Stimulated activated CD8-positive, alpha-beta memory T cell treated with anti-CD3 and anti-CD28 coated beads, Interleukin-7, amount 100 ng/mL, for 4 hours (primary cell): Measurements from ENCODE around the gene HOXA2.

Experiments used
- DNase-seq, 2 donors: peaks; one replicate each; pipeline ENCODE4 v3.0.0-alpha.2; 2020; ENCODE audit warnings: low read depth in 2 of 2

The HOXA2 gene

DNA sequence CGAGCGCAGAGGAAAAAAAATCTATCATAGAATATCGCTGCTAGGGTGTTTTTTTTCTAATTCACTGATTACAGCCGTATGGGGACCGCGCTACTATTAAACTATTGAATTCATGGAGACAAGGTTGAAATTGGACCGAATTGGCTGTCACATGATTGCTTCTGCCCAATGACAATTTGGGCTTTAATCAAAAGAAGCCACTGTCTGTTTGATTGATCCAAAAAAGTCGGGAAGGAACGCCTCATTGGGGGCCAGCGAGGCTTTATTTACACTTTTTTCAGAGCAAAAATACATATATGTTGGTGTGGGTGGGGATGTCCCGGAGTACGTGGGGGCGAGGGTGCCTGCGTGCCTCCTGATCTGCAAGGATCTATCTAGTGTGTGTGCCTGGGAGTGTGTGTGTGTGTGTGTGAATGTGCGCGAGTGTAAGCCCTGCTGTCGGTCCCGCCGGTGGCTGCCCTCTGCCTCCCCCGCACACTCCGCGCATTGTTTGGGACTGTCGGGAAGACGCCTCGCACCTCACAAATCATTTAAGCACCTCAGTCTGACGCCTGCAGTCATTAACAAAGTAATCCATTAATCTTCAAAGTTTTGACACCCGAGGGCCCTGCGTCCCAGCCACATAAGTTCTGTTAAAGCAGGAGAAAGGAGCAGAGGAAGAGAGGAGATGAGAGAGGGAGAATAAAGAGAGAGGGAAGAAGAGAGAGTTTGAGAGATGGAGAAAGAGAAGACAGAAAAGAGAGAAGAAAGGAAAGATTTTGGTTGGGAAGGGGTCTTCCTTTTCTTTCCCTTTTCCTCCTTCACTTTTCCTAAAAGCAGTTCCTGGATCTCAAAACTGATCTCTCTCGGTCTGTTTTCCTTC lies at the start of gene HOXA2:
Gene HOXA2 (minus strand): TSS at position 103 of the 862 bp plus-strand sequence. CDS start 183 bp downstream, outside the sequence.
- DNase-seq = no peak

DNA sequence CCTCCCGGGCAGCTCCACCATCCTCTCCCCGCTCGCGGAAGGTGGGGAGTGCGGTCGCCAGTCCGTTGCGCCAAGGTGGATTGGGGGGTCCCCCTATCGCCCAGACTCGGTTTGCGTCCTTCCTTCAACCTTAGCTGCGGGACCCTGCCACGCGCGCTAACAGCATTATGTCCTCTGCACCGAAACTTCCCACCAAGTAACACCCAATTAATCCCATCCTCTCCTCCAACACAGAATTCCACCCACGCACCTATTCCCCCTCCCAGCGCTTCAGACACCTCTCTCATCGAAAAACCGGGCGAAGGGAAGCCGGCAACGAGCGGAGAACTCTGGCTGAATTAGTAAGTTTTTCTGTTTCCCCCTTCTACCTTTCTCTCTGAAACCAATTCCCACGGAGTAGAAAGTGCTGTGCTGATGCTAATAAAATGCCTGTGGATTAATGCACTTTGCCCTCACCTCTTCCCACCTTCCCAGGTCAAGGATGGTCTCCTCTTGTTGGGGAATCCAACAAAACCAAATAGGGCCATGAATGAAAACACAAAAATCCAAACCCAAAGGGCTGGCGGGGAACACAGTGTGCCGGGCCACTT lies 49.0 kb upstream of the HOXA2 start:
- no peak for DNase-seq

DNA sequence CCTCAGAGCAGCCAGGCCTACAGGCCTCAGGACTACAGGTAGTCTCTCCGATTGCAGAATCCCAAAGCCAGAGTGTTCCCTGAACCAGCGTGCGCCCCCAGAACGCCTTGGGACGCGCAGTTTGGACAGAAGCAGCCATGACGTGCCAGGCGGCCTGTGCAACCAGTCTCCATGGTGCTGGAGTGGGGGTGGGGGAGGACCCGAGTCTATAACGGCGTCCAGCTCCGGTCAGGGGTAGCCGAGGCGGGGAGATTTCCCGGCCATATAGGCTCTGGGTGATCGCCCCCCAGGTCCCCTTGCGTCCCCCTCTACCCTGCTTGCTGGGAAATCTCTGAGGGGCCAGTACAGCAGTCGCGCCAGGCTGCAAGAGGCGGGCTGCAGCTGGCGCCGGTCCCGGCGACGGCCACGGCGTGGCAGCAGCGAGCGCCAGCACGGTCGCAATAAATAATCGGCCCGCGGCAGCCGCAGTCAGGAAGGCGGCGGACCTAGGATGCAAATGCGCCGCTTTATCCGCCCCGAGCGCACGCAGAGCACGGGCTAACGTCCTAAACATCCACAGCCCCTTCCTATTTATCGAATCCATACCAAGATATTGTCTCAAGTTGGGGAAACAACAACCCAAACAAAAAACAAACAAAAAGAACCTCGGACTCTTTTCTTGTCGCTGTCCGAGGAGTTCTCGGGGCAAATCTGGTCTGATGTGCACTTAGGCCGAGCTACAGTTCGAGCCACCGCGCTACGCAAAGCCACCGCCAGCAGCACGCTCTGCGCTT lies 48.3 kb upstream of the HOXA2 start:
- peak; percentile 21 to 42 for DNase-seq

DNA sequence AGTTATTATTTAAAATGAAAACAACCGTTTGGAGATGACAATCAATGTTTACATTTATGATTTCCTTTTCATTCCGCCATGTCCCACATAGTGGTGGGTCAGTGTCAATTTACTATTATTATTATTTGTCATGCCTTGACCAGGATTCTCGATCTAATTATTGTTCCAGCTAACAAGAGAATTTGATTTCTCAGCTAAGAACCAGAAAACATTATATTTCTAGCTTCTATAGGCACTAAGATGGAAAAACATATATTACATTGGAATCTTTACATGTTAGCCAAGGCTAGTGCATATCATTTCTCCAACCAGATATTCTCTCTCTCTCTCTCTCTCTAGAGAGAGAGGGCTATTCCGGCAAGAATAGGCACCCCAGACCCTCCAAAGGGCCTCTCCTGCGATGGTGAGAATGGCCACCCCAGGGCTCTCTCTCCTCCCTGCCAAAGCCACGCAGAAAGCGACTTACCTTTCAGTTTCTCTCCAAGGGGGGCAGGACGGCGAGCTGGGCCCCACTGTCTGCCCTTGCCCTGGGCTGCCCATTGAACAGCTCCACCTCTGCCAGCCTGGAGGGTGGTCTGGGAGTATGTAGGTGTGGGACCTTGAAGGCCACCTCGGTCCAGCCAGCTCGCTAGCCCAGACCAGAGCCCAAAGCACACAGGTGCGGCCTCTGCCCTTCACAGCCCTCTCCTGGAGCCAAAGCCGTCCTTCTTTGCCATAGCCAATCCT lies 47.5 kb upstream of the HOXA2 start:
- no peak for DNase-seq

DNA sequence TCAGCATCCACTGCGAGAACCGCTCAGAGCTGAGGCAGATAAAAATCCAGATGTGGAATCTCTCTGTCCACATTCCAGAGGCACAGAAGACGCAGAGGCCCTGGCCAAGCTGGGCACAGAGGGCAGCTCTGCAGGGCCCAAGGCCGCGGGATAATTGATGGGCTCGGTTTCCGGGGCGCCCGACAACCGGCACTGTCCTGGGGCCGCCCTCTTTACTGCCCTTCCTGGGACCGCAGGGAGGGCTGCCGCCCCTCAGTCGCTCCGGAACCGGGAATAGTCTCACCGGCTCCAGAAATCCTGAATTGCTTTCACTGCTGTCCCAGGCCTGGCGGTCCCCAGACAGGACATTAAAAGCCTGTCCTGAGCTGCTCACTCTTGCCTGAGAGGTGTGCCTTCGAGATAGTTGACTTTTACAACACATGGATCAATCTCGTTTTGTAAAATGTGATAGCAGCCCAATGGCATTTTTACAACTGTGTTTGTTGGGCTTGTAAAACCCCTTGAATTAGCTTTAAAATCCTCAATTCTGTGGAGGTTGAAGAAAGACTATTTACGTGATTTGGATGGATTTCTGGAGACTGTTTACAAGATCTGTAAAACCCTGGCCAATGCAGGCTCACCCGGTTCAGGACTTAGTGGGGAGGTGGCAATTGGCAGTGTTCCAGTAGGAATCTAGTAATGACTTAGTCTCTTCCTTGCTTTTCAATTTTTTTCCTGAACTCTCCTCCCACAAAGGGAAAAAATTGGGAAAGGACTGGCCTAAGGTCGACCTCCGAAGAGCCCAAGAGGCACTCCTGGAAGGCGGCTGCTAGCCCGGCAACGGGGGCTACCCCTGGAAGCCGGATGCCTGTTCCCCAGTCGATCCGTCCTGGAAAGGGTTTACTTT lies 46.5 kb upstream of the HOXA2 start:
- DNase-seq = no peak

DNA sequence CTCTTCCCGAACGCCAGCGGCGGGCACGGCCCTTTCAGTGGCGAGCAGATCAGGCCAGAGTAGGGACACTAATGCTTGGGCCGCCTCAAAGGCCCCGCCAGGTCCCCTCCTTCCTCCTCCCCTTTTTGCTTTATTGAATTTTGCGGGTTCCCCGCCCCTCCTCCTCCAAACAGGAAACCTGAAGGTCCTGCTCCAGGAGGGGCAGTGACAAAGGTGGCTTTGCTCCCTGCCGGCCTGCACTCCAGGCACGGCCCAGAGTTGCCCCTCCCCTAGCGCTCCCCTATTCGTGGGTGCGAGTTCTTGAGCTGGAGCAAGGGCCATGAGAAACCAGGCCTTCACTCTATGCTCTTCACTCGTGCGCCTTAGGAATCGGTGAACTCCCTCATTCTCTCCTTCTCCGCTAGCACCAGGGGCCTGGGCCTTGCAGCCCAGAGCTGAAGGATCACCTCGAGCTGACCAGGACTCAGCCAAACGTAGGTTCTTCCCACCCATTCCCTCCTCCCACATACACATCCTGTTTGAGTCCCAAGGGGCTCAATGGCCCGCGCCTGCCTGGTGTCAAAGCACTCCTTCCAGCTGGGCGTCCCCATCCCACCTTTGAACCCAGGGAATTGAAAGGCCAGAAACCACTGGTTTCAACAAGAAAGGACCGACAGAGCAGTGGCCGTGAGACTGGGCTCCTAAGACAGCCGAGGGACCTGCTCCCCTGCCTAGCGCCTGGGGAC lies 45.7 kb upstream of the HOXA2 start:
- DNase-seq = no peak

DNA sequence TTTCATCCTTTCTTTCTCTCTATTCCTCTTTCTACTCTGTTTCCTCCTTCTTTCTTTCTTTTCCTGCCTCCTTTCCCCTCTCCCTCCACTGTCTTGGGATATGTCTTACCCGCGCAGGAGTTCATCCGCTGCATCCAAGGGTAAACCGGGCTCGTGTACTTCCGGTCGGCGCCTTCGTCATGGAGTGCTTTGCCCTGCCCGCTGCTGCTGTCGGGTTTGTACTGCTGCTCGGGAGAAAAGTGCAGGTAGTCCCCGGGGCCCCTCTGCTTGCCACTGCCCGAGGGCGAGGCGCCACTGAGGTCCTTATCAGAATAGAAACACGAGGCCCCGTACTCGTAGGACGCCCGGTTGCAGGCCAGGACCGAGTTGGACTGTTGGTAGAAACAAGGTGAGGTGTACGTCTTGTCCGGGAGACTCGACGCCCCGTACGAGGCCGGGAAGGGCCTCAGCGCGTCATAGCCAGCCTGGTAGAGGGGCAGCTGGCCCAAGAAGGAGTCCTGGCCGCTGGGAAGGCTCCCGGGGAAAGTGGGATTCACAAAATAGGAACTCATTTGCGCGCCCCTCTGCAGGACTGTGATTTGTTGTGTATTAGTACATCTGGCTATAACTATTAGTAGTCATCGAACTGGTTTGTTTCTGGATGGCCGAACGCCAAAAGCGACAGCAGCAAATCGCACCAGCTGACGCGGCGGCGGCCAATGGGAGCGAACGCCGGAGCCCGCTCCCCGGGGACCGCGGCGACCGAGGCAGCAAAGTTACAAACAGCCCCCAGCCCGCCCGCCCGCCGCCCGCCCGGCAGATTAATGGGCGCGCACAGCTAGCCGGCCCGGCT lies 44.9 kb upstream of the HOXA2 start, which contains the start of gene HOXA6:
Gene HOXA6 (minus strand): TSS at position 576 of the 832 bp plus-strand sequence. CDS start 25 bp downstream, at position 551.
- DNase-seq = no peak

DNA sequence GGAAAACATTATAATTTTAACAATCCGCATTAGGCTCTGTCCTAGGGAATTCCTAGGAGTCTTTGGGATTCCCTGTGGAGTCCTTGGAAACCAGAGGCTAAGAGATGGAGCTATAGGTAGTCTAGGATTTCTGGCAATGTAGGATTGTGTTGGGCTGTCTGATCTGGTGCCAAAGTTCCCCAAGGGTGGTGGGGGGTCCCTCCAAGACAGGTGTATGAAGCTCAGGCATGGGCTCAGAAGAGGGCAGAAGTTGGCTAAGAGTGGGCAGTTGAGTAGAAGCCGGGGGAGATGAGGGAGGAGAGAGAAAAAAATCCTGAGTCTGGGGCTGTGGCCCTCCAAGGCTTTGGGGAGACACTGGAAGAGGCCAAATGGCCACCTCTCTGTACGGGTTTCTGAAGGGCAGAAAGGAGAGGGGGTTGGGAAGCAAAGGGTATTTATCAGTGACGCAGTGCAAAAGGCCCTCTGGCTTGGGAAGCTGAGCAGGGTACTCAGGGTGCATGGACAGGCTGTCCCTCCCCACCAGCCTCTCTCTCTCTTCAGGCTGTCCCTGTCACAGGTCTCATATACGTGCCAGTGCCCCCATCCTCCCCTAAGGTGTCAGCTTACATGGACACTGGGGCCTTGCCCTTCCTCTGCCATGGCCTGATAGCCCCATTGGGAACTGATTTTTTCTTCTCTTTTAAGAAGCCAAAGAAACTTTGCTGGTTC lies 44.2 kb upstream of the HOXA2 start:
- no peak for DNase-seq

DNA sequence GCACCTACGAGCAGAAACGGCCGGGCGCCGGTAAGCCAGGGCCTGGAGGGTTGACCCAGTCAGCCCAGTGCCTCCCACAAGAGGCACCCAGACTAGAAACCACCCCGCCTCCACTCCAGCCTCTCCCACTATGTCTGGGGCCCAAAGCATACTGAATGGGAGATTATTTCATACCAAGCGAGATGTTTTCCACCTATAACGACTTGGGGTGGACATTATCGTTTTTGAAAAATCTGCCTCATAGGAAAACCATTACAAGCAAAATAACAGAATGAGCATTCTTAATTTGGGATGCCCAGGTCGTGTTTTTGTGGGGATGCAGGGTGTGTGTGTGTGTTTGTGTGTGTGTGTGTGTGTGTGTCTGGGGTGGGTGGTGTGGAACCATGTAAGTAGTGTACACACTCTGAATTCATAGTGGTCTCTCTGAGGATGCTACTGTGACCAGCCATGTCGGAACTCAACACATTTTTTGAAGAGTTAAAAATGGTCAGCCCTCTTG lies 43.5 kb upstream of the HOXA2 start:
- no peak for DNase-seq

DNA sequence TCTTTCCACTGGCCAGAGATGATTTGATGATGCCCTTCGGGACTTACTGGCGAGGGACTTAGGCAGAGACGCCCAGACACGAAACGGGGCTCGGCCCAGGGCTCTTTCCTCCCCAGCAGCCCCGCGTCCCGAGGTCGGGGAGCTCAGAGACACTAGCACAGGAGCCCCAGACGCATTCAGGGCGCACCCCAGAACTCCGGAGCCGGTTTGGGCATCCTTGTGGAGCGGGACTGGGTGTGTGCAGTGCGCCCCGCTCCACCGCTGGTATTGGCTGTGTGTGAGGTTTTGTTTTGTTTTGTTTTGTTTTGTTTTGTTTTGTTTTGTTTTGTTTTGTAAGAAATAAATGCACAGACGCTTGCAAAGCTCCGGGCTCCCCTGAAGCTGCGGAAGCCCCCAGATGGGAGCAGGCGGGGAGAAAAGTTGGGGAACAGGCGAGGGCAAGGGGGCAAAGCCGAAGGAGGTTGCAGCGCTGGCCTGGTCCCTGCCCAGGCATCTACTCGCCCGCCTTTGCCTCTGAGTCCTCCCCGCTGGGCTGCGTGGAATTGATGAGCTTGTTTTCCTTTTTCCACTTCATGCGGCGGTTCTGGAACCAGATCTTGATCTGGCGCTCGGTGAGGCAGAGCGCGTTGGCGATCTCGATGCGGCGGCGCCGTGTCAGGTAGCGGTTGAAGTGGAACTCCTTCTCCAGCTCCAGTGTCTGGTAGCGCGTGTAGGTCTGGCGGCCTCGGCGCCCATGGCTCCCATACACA lies 42.9 kb upstream of the HOXA2 start:
- no peak for DNase-seq

DNA sequence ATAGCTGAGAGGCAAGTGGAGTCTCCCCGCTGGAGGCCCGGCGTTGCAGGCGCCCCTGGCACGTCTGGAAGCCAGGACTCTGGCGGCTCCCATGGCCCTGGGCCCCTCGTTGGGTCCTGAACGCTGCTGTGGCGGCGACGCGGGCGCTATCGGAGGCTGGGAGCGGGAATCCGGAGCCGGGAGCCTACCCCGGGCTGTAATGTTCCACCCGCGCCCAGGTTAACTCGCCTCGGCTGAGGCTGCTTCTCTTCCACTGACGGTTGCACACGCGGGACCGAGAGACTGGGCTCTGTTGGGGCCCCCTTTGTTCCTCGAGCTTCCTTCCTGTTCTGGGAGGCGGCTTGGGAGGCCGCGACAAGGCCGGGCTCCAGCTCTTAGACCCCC lies 42.3 kb upstream of the HOXA2 start:
- no peak for DNase-seq

DNA sequence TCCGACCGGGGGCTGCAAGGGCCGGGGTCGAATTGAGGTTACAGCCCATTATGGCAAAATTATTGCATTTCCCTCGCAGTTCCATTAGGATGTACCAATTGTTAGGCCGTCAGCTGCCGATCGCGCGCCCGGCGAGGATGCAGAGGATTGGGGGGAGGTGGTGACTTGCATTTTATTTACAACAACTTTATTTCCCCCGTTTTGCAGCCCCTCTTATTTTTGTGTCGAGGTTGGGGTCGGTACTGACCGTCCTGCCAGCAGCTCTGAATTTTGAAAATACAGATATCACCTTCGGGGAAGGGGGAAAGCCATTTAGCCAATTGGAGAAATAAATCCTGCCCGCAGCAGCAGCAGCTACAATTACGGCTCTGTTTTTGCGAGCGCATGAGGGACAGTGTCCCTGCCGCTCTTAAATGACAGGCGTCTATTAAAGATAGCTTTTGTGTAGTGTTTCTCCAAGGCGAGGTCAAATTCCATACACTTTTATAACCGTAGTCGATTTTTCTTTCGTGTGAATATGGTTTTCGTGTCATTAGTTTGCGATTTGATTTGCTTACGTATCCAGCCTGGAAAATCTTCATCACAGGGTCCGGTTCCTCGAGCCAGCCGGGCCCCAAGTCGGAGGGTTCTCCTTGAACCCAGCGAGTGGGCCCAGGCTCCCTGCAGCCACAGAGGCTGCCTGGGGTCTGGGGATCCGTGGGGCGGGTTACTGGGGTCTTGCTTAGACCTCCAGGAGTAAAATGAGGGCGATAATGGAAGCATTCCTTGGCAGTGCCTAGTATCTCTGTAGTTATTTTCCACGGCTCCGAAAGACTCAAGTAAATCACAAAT lies 41.7 kb upstream of the HOXA2 start:
- no peak for DNase-seq

DNA sequence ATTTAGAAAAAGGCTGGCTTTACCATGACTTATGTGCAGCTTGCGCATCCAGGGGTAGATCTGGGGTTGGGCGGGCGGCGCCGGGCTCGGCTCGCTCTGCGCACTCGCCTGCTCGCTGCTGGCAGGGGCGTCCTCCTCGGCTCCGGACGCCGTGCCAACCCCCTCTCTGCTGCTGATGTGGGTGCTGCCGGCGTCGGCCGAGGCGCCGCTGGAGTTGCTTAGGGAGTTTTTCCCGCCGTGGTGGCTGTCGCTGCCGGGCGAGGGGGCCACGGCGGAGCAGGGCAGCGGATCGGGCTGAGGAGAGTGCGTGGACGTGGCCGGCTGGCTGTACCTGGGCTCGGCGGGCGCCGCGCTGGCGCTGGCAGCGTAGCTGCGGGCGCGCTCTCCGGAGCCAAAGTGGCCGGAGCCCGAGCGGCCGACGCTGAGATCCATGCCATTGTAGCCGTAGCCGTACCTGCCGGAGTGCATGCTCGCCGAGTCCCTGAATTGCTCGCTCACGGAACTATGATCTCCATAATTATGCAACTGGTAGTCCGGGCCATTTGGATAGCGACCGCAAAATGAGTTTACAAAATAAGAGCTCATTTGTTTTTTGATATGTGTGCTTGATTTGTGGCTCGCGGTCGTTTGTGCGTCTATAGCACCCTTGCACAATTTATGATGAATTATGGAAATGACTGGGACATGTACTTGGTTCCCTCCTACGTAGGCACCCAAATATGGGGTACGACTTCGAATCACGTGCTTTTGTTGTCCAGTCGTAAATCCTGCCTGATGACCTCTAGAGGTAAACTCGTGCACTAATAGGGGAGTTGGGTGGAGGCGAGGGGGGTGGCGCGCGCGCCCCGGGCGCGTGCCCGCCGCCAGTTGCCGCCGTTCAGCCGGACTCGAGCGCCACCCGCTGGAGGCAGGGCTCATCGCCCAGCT lies 40.8 kb upstream of the HOXA2 start, which contains the start of gene HOXA5:
Gene HOXA5 (minus strand): TSS at position 659 of the 927 bp plus-strand sequence. CDS start 74 bp downstream, at position 585.
- no peak for DNase-seq

DNA sequence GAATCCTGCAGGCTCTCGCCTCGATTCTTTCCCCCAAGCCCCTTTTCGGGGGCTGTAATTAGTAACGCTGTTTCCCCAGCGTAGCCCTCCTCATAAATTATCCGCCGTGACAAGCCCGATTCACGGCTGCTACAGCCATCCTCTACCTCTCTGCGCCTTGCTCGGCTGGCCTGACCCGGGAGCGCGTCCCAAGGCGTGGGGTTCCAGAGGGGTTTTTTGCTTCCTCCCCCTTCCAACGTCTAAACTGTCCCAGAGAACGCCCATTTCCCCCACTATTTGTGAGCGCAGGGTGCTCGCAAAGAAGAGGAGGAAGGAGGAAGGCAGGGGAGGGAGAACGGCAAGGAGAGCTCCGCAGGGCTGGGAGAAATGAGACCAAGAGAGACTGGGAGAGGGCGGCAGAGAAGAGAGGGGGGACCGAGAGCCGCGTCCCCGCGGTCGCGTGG lies 40.1 kb upstream of the HOXA2 start:
- no peak for DNase-seq

DNA sequence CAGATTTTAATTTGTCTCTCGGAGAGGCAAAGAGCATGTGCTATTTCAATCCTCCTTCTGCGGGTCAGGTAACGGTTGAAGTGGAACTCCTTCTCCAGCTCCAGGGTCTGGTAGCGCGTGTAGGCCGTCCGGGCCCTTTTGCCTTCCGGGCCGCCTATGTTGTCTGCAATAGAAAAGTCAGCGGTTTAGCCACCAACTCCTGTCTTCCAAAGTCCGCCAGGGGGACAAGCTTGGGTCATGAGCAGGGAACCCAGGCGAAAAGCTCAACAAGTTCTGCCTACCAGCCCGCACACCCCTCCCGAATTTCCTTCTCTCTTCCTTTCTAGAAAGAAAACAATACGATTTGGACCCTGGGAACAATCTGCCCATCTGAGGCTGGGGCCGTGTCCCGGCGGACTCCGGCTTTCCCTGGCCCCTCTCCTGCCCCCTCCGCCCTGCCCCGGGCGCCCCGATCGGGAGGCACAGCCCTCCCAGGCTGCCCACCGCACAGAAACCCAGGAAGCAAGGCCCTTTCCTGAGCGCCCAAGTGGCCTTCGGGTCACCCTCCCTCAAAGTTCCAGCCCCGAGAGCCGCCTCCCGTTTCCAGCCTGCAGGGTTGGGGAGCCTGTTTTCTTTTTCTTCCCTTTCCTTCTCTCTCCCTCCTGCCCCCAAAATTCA lies 39.6 kb upstream of the HOXA2 start:
- DNase-seq = no peak
